Upper lobe of left lung (tissue), 6 donors: ENCODE measurements around the gene CDKN1C. TPM values are rescaled to one million over a fixed set of nuclear protein-coding genes. Genes with fewer than 3 reads are reported as not detected.

Experiments
- ATAC-seq, 2 donors: fragments of 200-7000 bp; cut with Tn5 transposase; one replicate each; pipeline ENCODE4 v1.9.1; 2022; ENCODE audit warnings: mild to moderate bottlenecking in 2 of 2, moderate library complexity in 2 of 2; ENCODE audit not compliant: low FRiP score in 2 of 2
- DNase-seq, 2 donors: peaks; one replicate each; pipeline ENCODE4 v3.0.0-alpha.2; 2019 to 2020
- H3K27ac ChIP-seq, 4 donors: fragments of 200-600 bp; sonication (generic); one replicate each; pipeline ENCODE4 v1.5.1; 2016 to 2019
- H3K27me3 ChIP-seq, 4 donors: fragments of 200-600 bp; sonication (generic); one replicate each; pipeline ENCODE4 v1.5.1; 2017 to 2019
- H3K36me3 ChIP-seq, 4 donors: fragments of 200-600 bp; sonication (generic); one replicate each; pipeline ENCODE4 v1.5.1; 2016 to 2019
- H3K4me1 ChIP-seq, 4 donors: fragments of 200-600 bp; sonication (generic); one replicate each; pipeline ENCODE4 v1.5.1; 2018 to 2019
- H3K4me3 ChIP-seq, 4 donors: fragments of 200-600 bp; sonication (generic); one replicate each; pipeline ENCODE4 v1.5.1; 2017 to 2019; ENCODE audit warnings: mild to moderate bottlenecking in 2 of 4, moderate library complexity in 1 of 4
- H3K9me3 ChIP-seq, 4 donors: fragments of 200-600 bp; sonication (generic); one replicate each; pipeline ENCODE4 v1.5.1; 2018 to 2019
- EP300 ChIP-seq, 4 donors: sonication (generic); formaldehyde crosslinking; IDR thresholded peaks; one replicate each; pipeline ENCODE4 v1.5.1; 2017; ENCODE audit warnings: antibody characterized with exemption in 4 of 4, control low read depth in 2 of 4
- POLR2A ChIP-seq, 4 donors: fragments of 450-650 bp; IDR thresholded peaks; one replicate each; pipeline ENCODE4 v1.5.1; 2016 to 2017; ENCODE audit warnings: antibody characterized with exemption in 4 of 4, mild to moderate bottlenecking in 2 of 4
- POLR2AphosphoS5 ChIP-seq, 2 donors: sonication (generic); formaldehyde crosslinking; IDR thresholded peaks; one replicate each; pipeline ENCODE4 v1.5.1; 2017; ENCODE audit warnings: antibody characterized with exemption in 2 of 2
- WGBS, 2 donors: methylation state at CpG; one replicate each; pipeline ENCODE4 v1.1.5; 2017 to 2018; 5-methylcytosine and 5-hydroxymethylcytosine counted together
- total RNA-seq, 6 donors: library from RNA; depleted of rRNA in 4 of 6; stranded (reverse); fragments of >200 nt in 4 of 6; gene quantifications; one replicate each; pipeline versions ENCODE4 v1.1.0 to v1.2.1, GENCODE V29; 2016 to 2021
- TF ChIP-seq, protein P1 (sequence below), 6 experiments: fragments of 450-650 bp in 4 of 6; fragments of 200-600 bp in 2 of 6; sonication (generic) in 2 of 6; IDR thresholded peaks; one replicate each; pipeline ENCODE4 v1.5.1; 2016 to 2019; ENCODE audit warnings: antibody characterized with exemption in 6 of 6
- donor health status: DM: no; HTN: no; CAD: no; lungs with moderate emphysema.
- donor health status: DM: no; HTN: yes; CAD: no; lungs with severe emphysema.

CDKN1C gene
- total RNA-seq, 6 donors from 2014 or later: 23.4 to 71.9 (median 33.6) TPM

DNA sequence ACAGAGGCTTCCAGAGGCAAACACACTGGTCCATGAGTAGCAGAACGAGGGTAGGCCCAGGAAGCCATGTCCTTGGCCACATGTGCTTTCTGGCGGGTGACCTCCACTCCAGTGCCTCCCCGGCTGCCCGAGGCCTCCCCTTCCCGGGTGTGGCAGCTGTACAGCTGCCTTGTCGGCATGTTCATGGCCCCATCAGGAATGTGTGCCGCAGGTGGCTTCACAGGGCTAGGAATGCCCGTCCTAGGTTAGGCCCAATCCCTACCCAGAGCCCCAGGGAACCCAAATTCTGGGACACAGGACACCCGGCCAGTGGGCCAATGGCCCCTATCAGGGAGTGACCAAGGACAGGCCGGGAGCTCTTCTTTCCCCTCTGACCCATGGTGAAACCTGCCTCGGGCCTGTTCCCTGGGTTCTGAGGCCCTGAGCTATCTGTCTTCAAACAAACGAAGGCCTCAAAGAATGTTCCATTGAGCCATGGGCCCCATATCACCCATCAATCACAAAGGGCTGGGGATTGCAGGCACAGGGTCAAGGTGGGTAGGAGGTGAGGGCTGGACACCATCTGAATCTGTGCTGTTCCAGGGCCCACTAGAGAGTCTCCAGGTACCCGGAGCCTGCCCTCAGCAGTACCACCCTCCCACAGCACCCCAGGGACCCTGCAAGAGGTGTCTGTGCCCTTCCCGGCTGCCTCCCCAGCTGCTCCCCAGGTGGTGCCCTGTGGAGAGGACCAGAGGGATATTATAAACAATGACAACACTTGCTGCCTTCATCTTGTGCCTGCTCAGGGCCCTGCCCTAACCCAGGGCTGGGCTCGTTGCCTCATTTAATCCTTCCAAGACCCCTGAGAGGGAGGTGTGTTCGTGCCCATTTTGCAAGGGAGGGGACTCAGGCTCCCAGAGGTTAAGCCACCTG, 4.0 kb upstream of the CDKN1C start:
- H3K4me1 ChIP-seq: peaks cover 30 to 58% (median 45%) of the 10 kb centered on the region in 4 donors
- no peaks in the 10 kb centered on the region for H3K36me3 ChIP-seq
- 80 to 84% methylated on average over 2 to 16 of the region's 16 CpGs for WGBS, 2 donors
- H3K9me3 ChIP-seq: no peaks in the 10 kb centered on the region
- H3K27me3 ChIP-seq: no peaks in the 10 kb centered on the region
- TF ChIP-seq POLR2A (IDR thresholded peaks at IDR 0.05) (no peak), POLR2AphosphoS5 (IDR thresholded peaks at IDR 0.05) (no peak), EP300 (IDR thresholded peaks at IDR 0.05) (no peak)
- TF ChIP-seq, protein P1, sequence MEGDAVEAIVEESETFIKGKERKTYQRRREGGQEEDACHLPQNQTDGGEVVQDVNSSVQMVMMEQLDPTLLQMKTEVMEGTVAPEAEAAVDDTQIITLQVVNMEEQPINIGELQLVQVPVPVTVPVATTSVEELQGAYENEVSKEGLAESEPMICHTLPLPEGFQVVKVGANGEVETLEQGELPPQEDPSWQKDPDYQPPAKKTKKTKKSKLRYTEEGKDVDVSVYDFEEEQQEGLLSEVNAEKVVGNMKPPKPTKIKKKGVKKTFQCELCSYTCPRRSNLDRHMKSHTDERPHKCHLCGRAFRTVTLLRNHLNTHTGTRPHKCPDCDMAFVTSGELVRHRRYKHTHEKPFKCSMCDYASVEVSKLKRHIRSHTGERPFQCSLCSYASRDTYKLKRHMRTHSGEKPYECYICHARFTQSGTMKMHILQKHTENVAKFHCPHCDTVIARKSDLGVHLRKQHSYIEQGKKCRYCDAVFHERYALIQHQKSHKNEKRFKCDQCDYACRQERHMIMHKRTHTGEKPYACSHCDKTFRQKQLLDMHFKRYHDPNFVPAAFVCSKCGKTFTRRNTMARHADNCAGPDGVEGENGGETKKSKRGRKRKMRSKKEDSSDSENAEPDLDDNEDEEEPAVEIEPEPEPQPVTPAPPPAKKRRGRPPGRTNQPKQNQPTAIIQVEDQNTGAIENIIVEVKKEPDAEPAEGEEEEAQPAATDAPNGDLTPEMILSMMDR (IDR thresholded peaks at IDR 0.05): no peak
- DNase-seq (no peak), ATAC-seq (no peak)
- no peak overlapping the region for H3K27ac ChIP-seq
- H3K4me3 ChIP-seq: no peak overlapping the region

DNA sequence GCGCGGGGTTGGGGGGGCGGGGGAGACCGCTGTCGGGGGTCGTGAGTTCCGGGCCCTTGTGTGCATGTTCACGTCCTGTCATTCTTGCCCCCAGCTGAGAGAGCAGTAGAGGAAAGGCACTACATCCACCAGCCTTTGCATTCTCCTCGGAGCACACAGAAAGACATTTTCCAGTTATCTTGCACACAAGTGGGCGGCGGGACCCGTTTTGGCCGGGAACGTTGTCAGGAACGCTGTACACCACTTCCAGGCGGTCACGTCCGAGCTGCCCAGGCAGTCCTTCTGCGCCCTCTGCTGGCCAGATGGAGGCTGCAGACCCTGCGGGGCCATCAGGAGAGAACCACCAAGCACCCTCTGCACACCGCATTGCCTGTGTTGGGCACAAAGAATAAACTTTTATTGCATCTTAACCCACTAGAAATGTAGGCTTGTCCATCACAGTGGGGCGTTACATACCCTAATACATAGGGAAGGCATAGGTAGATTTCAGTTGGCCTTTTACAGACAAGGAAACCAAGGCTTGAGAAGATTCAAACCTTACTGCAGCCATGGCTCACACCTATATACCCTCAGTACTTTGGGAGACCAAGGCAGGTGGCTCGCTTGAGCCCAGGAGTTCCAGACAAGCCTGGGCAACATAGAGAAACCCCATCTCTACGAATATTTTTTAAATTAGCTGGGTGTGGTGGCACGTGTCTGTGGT, 2.8 kb upstream of the CDKN1C start:
- 34 to 39% methylated on average over 16 to 25 of the region's 25 CpGs for WGBS, 2 donors
- Histone ChIP-seq H3K36me3 (no peaks in the 10 kb centered on the region), H3K27ac (no peak overlapping the region), H3K9me3 (no peaks in the 10 kb centered on the region), H3K27me3 (peaks cover 0 to 8% (median 3%) of the 10 kb centered on the region in 4 donors), H3K4me3 (no peak overlapping the region), H3K4me1 (peaks cover 32 to 62% (median 45%) of the 10 kb centered on the region in 4 donors)
- no peak for TF ChIP-seq POLR2A (IDR thresholded peaks at IDR 0.05)
- TF ChIP-seq, protein P1 (IDR thresholded peaks at IDR 0.05): peak; percentile 94 to 98 (median 97)
- peak; percentile 69 to 80 for ATAC-seq
- peak; percentile 93 for DNase-seq

DNA sequence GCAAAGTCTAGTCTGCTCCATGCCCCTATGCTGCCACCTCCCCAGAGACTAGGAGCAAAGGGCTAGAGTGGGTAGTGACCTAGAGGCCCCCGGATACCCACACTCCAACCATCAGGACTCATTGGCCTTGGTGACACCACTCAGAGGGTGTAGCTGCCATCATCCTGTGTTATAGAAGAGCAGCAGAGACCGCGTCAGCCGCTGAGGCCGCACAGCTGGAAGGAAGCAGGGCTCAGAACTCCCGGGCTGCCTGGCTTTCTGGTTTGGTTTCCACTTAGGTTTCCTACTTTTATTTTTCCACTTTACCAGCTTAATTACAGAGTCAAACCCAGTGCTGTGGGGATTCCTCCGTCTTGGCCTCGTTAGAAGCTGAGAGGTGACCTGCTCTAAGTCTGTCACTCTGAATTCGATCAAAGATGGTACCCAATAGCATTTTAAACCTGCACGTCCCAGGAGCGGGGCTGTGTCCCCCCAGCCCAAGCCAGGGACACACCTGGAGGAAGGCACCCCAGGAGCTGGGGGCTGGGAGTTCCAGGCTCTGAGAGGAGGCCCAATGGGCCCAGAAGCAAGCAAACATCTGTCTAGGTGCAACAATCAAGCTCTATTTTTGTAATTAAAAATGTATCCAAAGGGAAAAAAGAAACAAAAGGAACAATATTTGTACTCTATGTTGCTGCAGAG, 2.1 kb upstream of the CDKN1C start:
- Histone ChIP-seq H3K9me3 (no peaks in the 10 kb centered on the region), H3K27me3 (peaks cover 0 to 8% (median 3%) of the 10 kb centered on the region in 4 donors), H3K4me3 (no peak overlapping the region), H3K4me1 (peaks cover 34 to 64% (median 41%) of the 10 kb centered on the region in 4 donors), H3K36me3 (no peaks in the 10 kb centered on the region), H3K27ac (peak overlapping the region in 2 of 4 donors; percentile 50 to 91)
- WGBS, 2 donors: 73 to 80% methylated on average over 11 of the region's 11 CpGs
- no peak for DNase-seq
- no peak for ATAC-seq
- TF ChIP-seq EP300 (IDR thresholded peaks at IDR 0.05) (no peak), POLR2AphosphoS5 (IDR thresholded peaks at IDR 0.05) (no peak), POLR2A (IDR thresholded peaks at IDR 0.05) (no peak)
- TF ChIP-seq, protein P1 (IDR thresholded peaks at IDR 0.05): no peak

DNA sequence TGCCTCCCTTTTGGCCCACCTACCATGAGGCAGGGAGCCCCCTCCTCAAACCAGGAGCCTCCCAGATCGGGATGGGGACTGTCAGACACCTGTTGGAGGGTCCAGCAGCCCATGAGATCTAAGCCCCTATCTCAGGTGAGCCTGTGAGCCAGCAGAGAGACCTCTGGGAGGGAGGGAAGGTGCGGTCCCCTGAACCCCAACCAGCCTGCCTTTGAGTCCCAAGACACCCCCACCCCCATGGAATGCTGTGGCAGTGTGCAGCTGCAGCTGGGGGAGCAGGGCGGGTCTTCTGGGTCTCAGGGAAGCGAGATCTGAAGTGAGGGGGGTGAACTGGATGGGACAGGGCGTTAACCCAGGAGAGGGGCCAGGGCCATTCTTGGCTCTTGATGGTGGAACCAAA, 1.4 kb upstream of the CDKN1C start:
- TF ChIP-seq EP300 (IDR thresholded peaks at IDR 0.05) (no peak), POLR2AphosphoS5 (IDR thresholded peaks at IDR 0.05) (no peak)
- WGBS, 2 donors: 91 to 96% methylated on average over 5 of the region's 5 CpGs
- Histone ChIP-seq H3K4me1 (peaks cover 32 to 60% (median 37%) of the 10 kb centered on the region in 4 donors), H3K27ac (peak overlapping the region in 3 of 4 donors; percentile 50 to 91 (median 69)), H3K36me3 (no peaks in the 10 kb centered on the region), H3K27me3 (peaks cover 0 to 8% (median 3%) of the 10 kb centered on the region in 4 donors), H3K9me3 (no peaks in the 10 kb centered on the region), H3K4me3 (no peak overlapping the region)
- ATAC-seq (no peak), DNase-seq (no peak)
